ENCODE measurements around the gene KANSL1.

GRCh38 chr17:45984368-45984767 is 208.9 kb downstream of the KANSL1 start:
- TF ChIP-seq CTCF (conservative IDR thresholded peaks at IDR 0.05) (no peak), EZH2 (IDR thresholded peaks at IDR 0.05; ENCODE audit: low read depth) (no peak)

Data from PC-9 (cell line).